H1 (cell line): ENCODE results near the gene GAB2. TPM values are rescaled to one million over a fixed set of nuclear protein-coding genes. Genes with fewer than 3 reads are reported as not detected.

ENCODE experiments used
- CTCF ChIA-PET: fragments of 300-600 bp; sonication (Branson Sonifier 250); formaldehyde crosslinking; loops from one replicate; lab custom pipeline; 2021; ENCODE audit not compliant: partially characterized antibody; lab: Charles Lee
- POLR2A ChIA-PET: fragments of 300-600 bp; sonication (Branson Sonifier 250); formaldehyde crosslinking; loops from one replicate; lab custom pipeline; 2021; ENCODE audit warnings: inconsistent platforms; ENCODE audit not compliant: partially characterized antibody; lab: Charles Lee
- DNase-seq, 2 experiments: peaks; one replicate each; pipeline versions ENCODE4 v3.0.0 to v3.0.0-alpha.2; 2010 to 2022; ENCODE audit warnings: low spot score in 2 of 2, low read depth in 1 of 2, mixed read lengths in 1 of 2
- FAIRE-seq: peaks from 2 replicates; lab custom pipeline; 2011; peaks lifted over from hg19 to GRCh38; lab: Jason Lieb, UNC
- H2AFZ ChIP-seq: 2 replicates; pipeline ENCODE4 v1.8.1; 2012; ENCODE audit warnings: low read length, inconsistent platforms
- H2AK5ac ChIP-seq: 2 replicates; pipeline ENCODE4 v1.6.1; 2013; ENCODE audit warnings: low read depth, low read length
- H2BK120ac ChIP-seq: replicated peaks from 2 replicates; pipeline ENCODE3; 2013; ENCODE audit warnings: low read depth, low read length, inconsistent platforms
- H2BK12ac ChIP-seq: 2 replicates; pipeline ENCODE4 v1.6.1; 2013; ENCODE audit warnings: low read depth, low read length
- H2BK15ac ChIP-seq: 2 replicates; pipeline ENCODE4 v1.6.1; 2013; ENCODE audit warnings: low read length
- H2BK20ac ChIP-seq: 2 replicates; pipeline ENCODE4 v1.6.1; 2013; ENCODE audit warnings: low read length
- H2BK5ac ChIP-seq: 2 replicates; pipeline ENCODE4 v1.6.1; 2013; ENCODE audit warnings: low read depth, low read length
- H3K14ac ChIP-seq: 2 replicates; pipeline ENCODE4 v1.6.1; 2013; ENCODE audit warnings: inconsistent platforms; ENCODE audit not compliant: insufficient read length
- H3K18ac ChIP-seq: 2 replicates; pipeline ENCODE4 v1.6.1; 2013; ENCODE audit warnings: low read length; ENCODE audit errors: extremely low read depth
- H3K23ac ChIP-seq: 2 replicates; pipeline ENCODE4 v1.6.1; 2013; ENCODE audit warnings: inconsistent platforms; ENCODE audit not compliant: insufficient read length
- H3K23me2 ChIP-seq: 2 replicates; pipeline ENCODE4 v1.6.1; 2013; ENCODE audit warnings: low read depth, low read length
- H3K27ac ChIP-seq: 2 replicates; pipeline ENCODE4 v1.6.1; 2011; ENCODE audit warnings: low read depth, low read length, inconsistent platforms
- H3K27me3 ChIP-seq, 4 experiments: replicated peaks in 1 of 4; 1 replicate in 1 of 4; 2 replicates in 3 of 4; pipeline versions ENCODE4 v1.6.1 to v1.8.1; 2011 to 2013; ENCODE audit warnings: low read length in 3 of 4, mild to moderate bottlenecking in 3 of 4, inconsistent platforms in 2 of 4, mixed read lengths in 2 of 4, moderate library complexity in 1 of 4; ENCODE audit not compliant: control insufficient read depth in 3 of 4, insufficient read depth in 3 of 4; ENCODE audit errors: extremely low read depth in 1 of 4
- H3K36me3 ChIP-seq, 4 experiments: 2 replicates each; pipeline versions ENCODE4 v1.6.1 to v1.8.1; 2011 to 2013; ENCODE audit warnings: mild to moderate bottlenecking in 4 of 4, low read length in 3 of 4, moderate library complexity in 2 of 4, control low read depth in 1 of 4, inconsistent platforms in 1 of 4; ENCODE audit not compliant: insufficient read depth in 4 of 4, control insufficient read depth in 2 of 4
- H3K4ac ChIP-seq: replicated peaks from 2 replicates; pipeline ENCODE3; 2013; ENCODE audit warnings: low read length, low read depth, mixed read lengths, inconsistent platforms; ENCODE audit not compliant: insufficient read length
- H3K4me1 ChIP-seq, 4 experiments: replicated peaks in 1 of 4; 1 replicate in 1 of 4; 2 replicates in 3 of 4; pipeline versions ENCODE4 v1.6.1 to v1.8.1; 2011 to 2013; ENCODE audit warnings: low read length in 3 of 4, inconsistent platforms in 2 of 4, mixed read lengths in 1 of 4; ENCODE audit not compliant: insufficient read depth in 4 of 4, control insufficient read depth in 3 of 4
- H3K4me2 ChIP-seq, 2 experiments: 2 replicates each; pipeline versions ENCODE4 v1.6.1 to v1.8.1; 2011 to 2013; ENCODE audit warnings: low read depth in 2 of 2, low read length in 2 of 2, control low read depth in 1 of 2, inconsistent platforms in 1 of 2, mild to moderate bottlenecking in 1 of 2; ENCODE audit not compliant: insufficient read depth in 1 of 2
- H3K4me3 ChIP-seq, 4 experiments: fragments of 200-600, 300-600 bp in 1 of 4; sonication (generic), shearing (Covaris generic), sonication (Bioruptor Twin) in 1 of 4; 2 replicates each; pipeline versions ENCODE4 v1.5.1 to v1.8.1; 2011 to 2016; ENCODE audit warnings: low read length in 4 of 4, low read depth in 3 of 4, control low read depth in 2 of 4, inconsistent platforms in 2 of 4, mild to moderate bottlenecking in 2 of 4, mixed read lengths in 1 of 4, moderate library complexity in 1 of 4; ENCODE audit not compliant: insufficient read depth in 2 of 4; ENCODE audit errors: extremely low read depth in 1 of 4
- H3K56ac ChIP-seq: replicated peaks from 2 replicates; pipeline ENCODE3; 2013; ENCODE audit warnings: low read depth, mild to moderate bottlenecking, mixed read lengths, low read length, inconsistent platforms; ENCODE audit not compliant: insufficient read length
- H3K79me1 ChIP-seq: 2 replicates; pipeline ENCODE4 v1.6.1; 2013; ENCODE audit warnings: low read depth, low read length, control low read depth
- H3K79me2 ChIP-seq, 2 experiments: 2 replicates each; pipeline versions ENCODE4 v1.6.1 to v1.8.1; 2012 to 2013; ENCODE audit warnings: low read length in 2 of 2, mild to moderate bottlenecking in 2 of 2, inconsistent platforms in 1 of 2; ENCODE audit not compliant: insufficient read depth in 2 of 2, control insufficient read depth in 1 of 2
- H3K9ac ChIP-seq, 4 experiments: replicated peaks in 1 of 4; 1 replicate in 1 of 4; 2 replicates in 3 of 4; pipeline versions ENCODE4 v1.6.1 to v1.8.1; 2011 to 2013; ENCODE audit warnings: low read depth in 3 of 4, low read length in 3 of 4, control low read depth in 2 of 4, mild to moderate bottlenecking in 2 of 4, moderate library complexity in 2 of 4, inconsistent platforms in 1 of 4; ENCODE audit errors: extremely low read depth in 1 of 4
- H3K9me3 ChIP-seq, 2 experiments: 2 replicates each; pipeline versions ENCODE4 v1.6.1 to v1.8.1; 2012 to 2013; ENCODE audit warnings: mild to moderate bottlenecking in 2 of 2, moderate library complexity in 2 of 2, control low read depth in 1 of 2, inconsistent platforms in 1 of 2, low read depth in 1 of 2, low read length in 1 of 2, mixed read lengths in 1 of 2; ENCODE audit not compliant: insufficient read depth in 2 of 2
- H4K20me1 ChIP-seq, 2 experiments: replicated peaks in 1 of 2; 2 replicates each; pipeline versions ENCODE3 to v1.8.1; 2011 to 2013; ENCODE audit warnings: inconsistent platforms in 2 of 2, low read length in 2 of 2, mild to moderate bottlenecking in 1 of 2; ENCODE audit not compliant: insufficient read depth in 2 of 2, control insufficient read depth in 1 of 2
- H4K5ac ChIP-seq: 2 replicates; pipeline ENCODE4 v1.6.1; 2013; ENCODE audit warnings: low read length, low read depth, mixed read lengths, inconsistent platforms; ENCODE audit not compliant: insufficient read length
- H4K8ac ChIP-seq: 2 replicates; pipeline ENCODE4 v1.8.0; 2013; ENCODE audit warnings: mild to moderate bottlenecking, moderate library complexity, low read length, inconsistent platforms; ENCODE audit not compliant: insufficient read depth; ENCODE audit errors: extremely low read depth
- H4K91ac ChIP-seq: replicated peaks from 2 replicates; pipeline ENCODE3; 2013; ENCODE audit warnings: low read length, mixed read lengths, inconsistent platforms; ENCODE audit not compliant: insufficient read length
- WGBS, 2 experiments: shearing (Covaris generic) in 1 of 2; methylation state at CpG; one replicate each; pipeline versions ENCODE4 v1.1.6 to v1.1.7; 2013 to 2015; ENCODE audit warnings: low lambda C conversion rate in 2 of 2, mixed read lengths in 2 of 2, inconsistent platforms in 1 of 2, low coverage in 1 of 2, missing lambda C conversion rate in 1 of 2; ENCODE audit not compliant: insufficient replicate concordance in 2 of 2, insufficient coverage in 1 of 2, insufficient read length in 1 of 2; ENCODE audit errors: extremely low coverage in 1 of 2, missing lambda C conversion rate in 1 of 2; 5-methylcytosine and 5-hydroxymethylcytosine counted together
- polyA plus RNA-seq, 7 experiments: library from polyadenylated mRNA; depleted of rRNA in 3 of 7; stranded (reverse) in 5 of 7; unstranded in 2 of 7; fragments of >200 nt in 5 of 7; fragments of 200-250 nt in 2 of 7; gene quantifications; 1 replicate in 5 of 7; 2 replicates in 1 of 7; 4 replicates in 1 of 7; pipeline versions ENCODE4 v1.2.1 to v1.2.3, GENCODE V29; 2011 to 2013; ENCODE audit warnings: missing spikeins in 2 of 7, mixed read lengths in 2 of 7
- total RNA-seq: library from RNA; stranded (reverse); fragmentation: NEBNext Ultra II Directional; extraction: Animal tissue kit (Norgen Biotek cat#: 25700); gene quantifications from 2 replicates; pipeline ENCODE4 v1.2.1, GENCODE V29; 2021

Gene GAB2
- total and polyA plus RNA-seq, 2 of the 8 experiments (the other 6 are each of a cell fraction or from before 2014, with no cell fraction given) = 6.3 to 14.0 TPM

- H4K5ac ChIP-seq = no peak overlapping the region
- no peak overlapping the region for H3K23ac ChIP-seq
- no peak overlapping the region for H4K8ac ChIP-seq
- no peaks in the 10 kb centered on the region for H3K79me2 ChIP-seq
- no peaks in the 10 kb centered on the region for H4K20me1 ChIP-seq
- no peaks in the 10 kb centered on the region for H3K36me3 ChIP-seq
- DNase-seq (no peak), FAIRE-seq (no peak)
- H3K4me1 ChIP-seq = no peaks in the 10 kb centered on the region
- no peak overlapping the region for H3K4me3 ChIP-seq
- no peak overlapping the region for H2BK12ac ChIP-seq
- H3K4ac ChIP-seq = no peak overlapping the region
- H2AFZ ChIP-seq = no peak overlapping the region
- no peak overlapping the region for H2BK15ac ChIP-seq
- H3K79me1 ChIP-seq = no peaks in the 10 kb centered on the region
- ChIA-PET POLR2A (interaction anchor here (1.4 kb wide), 1 partner anchor 189 kb away, joined by 5 read pairs; the partner anchor contains the start of gene GAB2), CTCF (interaction anchor here (0.6 to 3.5 kb wide), 32 partner anchors 10 to 346 kb away, joined by 3 to 38 read pairs (median 4); partner anchors contain the start of gene NARS2)
- no peaks in the 10 kb centered on the region for H3K9me3 ChIP-seq
- no peak overlapping the region for H4K91ac ChIP-seq
- H3K23me2 ChIP-seq = no peaks in the 10 kb centered on the region
- H3K4me2 ChIP-seq = no peak overlapping the region
- no peaks in the 10 kb centered on the region for H3K27me3 ChIP-seq
- H3K14ac ChIP-seq = no peak overlapping the region
- H3K9ac ChIP-seq = no peak overlapping the region
- no peak overlapping the region for H3K56ac ChIP-seq
- 96% methylated on average over 3 of the region's 3 CpGs; no CpG with 5 or more reads in 1 of the 2 experiments for WGBS, 2 experiments
- no peak overlapping the region for H2BK120ac ChIP-seq
- H2AK5ac ChIP-seq = no peak overlapping the region
- H2BK20ac ChIP-seq = no peak overlapping the region
- no peak overlapping the region for H3K18ac ChIP-seq
- H2BK5ac ChIP-seq = no peak overlapping the region
- no peak overlapping the region for H3K27ac ChIP-seq
Observed at GRCh38 chr11:78228467-78228866, 189.2 kb downstream of the GAB2 start.
